K562 (cell line): ENCODE results near the gene VSIG10L.

ENCODE experiments used
- GTF2F1 ChIP-seq: IDR thresholded peaks from 2 replicates; pipeline ENCODE4 v1.6.1; 2011; ENCODE audit warnings: low read depth, low read length, improper control_type of control experiment
- NEUROD1 ChIP-seq: fragments of 150-350 bp; IDR thresholded peaks from 2 replicates; pipeline ENCODE4 v1.6.1; 2014; ENCODE audit warnings: borderline replicate concordance, low read length, low read depth; ENCODE audit not compliant: partially characterized antibody
- SMARCE1 ChIP-seq: fragments of 450-650 bp; IDR thresholded peaks from 2 replicates; pipeline ENCODE4 v1.7.1; 2016; ENCODE audit warnings: mild to moderate bottlenecking
- SRSF1 ChIP-seq: fragments of 200-400 bp; formaldehyde crosslinking; IDR thresholded peaks from 2 replicates; pipeline ENCODE4 v1.6.1; 2017; ENCODE audit warnings: mild to moderate bottlenecking, low read depth, low read length, moderate library complexity
- TAF1 ChIP-seq: IDR thresholded peaks from 2 replicates; pipeline ENCODE4 v1.6.1; 2011; ENCODE audit warnings: mild to moderate bottlenecking, low read length, moderate library complexity; ENCODE audit not compliant: insufficient read depth, control insufficient read depth, severe bottlenecking; ENCODE audit errors: extremely low read depth
- TEAD4 ChIP-seq, 2 experiments: sonication (generic) in 1 of 2; formaldehyde crosslinking in 1 of 2; IDR thresholded peaks; 2 replicates each; pipeline versions ENCODE4 v1.6.1 to v1.8.0; 2012 to 2022; ENCODE audit warnings: borderline replicate concordance in 1 of 2, inconsistent platforms in 1 of 2, low read length in 1 of 2, mild to moderate bottlenecking in 1 of 2, missing genetic modification reagents in 1 of 2
- ZBTB8A ChIP-seq: fragments of 450-650 bp; IDR thresholded peaks from 2 replicates; pipeline ENCODE4 v1.6.1; 2018; ENCODE audit warnings: mild to moderate bottlenecking, moderate library complexity; ENCODE audit not compliant: partially characterized antibody
- ZSCAN29 ChIP-seq: fragments of 450-650 bp; IDR thresholded peaks from 2 replicates; pipeline ENCODE4 v1.6.1; 2017
- TF ChIP-seq, protein P1 (sequence below): fragments of 250-450 bp; sonication (Bioruptor Pico); IDR thresholded peaks from 2 replicates; pipeline ENCODE4 v1.8.0; 2022; ENCODE audit warnings: moderate library complexity, mild to moderate bottlenecking, inconsistent platforms

DNA sequence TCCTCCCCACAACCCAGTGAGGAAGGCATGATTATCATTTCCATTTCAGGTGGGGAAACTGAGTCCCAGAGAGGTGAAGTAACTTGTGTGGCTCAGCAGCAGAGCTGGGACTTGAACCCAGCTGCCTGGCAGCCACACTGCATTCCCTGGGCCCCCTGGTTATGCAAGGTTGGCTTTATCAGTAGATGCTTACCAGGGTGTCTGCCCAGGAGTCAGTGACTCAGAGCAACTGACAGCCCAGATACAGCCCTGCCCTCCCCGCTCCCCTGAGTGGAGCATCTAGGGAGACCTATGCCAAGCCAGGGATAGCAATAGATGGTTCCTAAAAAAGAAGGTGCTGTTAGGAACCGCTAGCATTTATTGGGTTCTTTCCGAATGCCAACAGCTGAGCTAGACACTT is 24.6 kb downstream of the VSIG10L start:
- no peak for TF ChIP-seq ZBTB8A
- TF ChIP-seq SRSF1, result no peak
- TF ChIP-seq SMARCE1, result no peak
- TF ChIP-seq ZSCAN29, result no peak
- no peak for TF ChIP-seq GTF2F1
- no peak for TF ChIP-seq TAF1
- TF ChIP-seq, protein P1, sequence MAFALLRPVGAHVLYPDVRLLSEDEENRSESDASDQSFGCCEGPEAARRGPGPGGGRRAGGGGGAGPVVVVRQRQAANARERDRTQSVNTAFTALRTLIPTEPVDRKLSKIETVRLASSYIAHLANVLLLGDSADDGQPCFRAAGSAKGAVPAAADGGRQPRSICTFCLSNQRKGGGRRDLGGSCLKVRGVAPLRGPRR, result no peak
- TF ChIP-seq NEUROD1, result no peak
- TF ChIP-seq TEAD4 (IDR thresholded peaks at IDR 0.05; ENCODE audit: low read length), result no peak
- TF ChIP-seq TEAD4 (CRISPR knock-in tag; IDR thresholded peaks at IDR 0.05; ENCODE audit: borderline replicate concordance), result no peak
